ENCODE measurements around the gene RAPGEF3. TPM values are rescaled to one million over a fixed set of nuclear protein-coding genes. Genes with fewer than 3 reads are reported as not detected.

The RAPGEF3 gene
- total and polyA plus RNA-seq, 2 donors from 2014 or later: 84.3 to 179 TPM

DNA sequence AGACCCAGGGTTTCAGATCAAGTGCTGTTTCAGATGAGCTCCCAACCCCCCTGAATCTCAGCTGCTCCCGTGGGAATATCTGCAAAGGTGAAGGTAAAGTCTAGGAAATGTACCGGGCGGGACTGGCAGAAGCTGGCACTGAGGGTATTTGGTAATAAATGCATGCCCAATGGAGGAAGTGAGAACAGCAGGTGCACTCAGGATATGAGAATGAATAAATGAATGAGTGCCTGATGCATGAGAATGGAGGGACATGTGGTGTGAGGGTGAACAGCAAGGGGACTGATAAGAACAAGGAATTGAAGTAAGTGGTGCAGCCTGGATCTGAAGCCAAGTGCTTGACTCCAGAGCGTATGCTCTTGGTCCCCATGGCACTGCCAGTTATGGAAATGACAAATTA is 11.6 kb downstream of the RAPGEF3 start:
- intact Hi-C loops (cut with DNase I): no loop called here
- H3K4me1 ChIP-seq (ENCODE audit: control insufficient read depth in 2 of 3, insufficient read depth in 2 of 3, low read depth in 1 of 3, low read length in 3 of 3): peaks cover 0 to 6% (median 0%) of the 10 kb centered on the region in 3 donors
- DNase-seq (no peak), FAIRE-seq (no peak)
- H3K4me3 ChIP-seq (ENCODE audit: low read length in 3 of 3): no peak overlapping the region
- no peaks in the 10 kb centered on the region for H3K9me3 ChIP-seq (ENCODE audit: control insufficient read depth in 2 of 3, insufficient read depth in 1 of 3, low read length in 3 of 3)
- TF ChIP-seq, protein P1, sequence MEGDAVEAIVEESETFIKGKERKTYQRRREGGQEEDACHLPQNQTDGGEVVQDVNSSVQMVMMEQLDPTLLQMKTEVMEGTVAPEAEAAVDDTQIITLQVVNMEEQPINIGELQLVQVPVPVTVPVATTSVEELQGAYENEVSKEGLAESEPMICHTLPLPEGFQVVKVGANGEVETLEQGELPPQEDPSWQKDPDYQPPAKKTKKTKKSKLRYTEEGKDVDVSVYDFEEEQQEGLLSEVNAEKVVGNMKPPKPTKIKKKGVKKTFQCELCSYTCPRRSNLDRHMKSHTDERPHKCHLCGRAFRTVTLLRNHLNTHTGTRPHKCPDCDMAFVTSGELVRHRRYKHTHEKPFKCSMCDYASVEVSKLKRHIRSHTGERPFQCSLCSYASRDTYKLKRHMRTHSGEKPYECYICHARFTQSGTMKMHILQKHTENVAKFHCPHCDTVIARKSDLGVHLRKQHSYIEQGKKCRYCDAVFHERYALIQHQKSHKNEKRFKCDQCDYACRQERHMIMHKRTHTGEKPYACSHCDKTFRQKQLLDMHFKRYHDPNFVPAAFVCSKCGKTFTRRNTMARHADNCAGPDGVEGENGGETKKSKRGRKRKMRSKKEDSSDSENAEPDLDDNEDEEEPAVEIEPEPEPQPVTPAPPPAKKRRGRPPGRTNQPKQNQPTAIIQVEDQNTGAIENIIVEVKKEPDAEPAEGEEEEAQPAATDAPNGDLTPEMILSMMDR (IDR thresholded peaks at IDR 0.05; ENCODE audit: borderline replicate concordance, extremely low read depth, insufficient read depth): no peak
- H3K9ac ChIP-seq (ENCODE audit: low read length in 3 of 3): no peak overlapping the region
- no peak overlapping the region for H3K27ac ChIP-seq (ENCODE audit: low read depth in 2 of 2, low read length in 2 of 2)
- H3K27me3 ChIP-seq (ENCODE audit: control insufficient read depth, insufficient read depth, low read length): no peaks in the 10 kb centered on the region
- peaks cover 2 to 34% (median 27%) of the 10 kb centered on the region in 3 donors for H3K36me3 ChIP-seq (ENCODE audit: control insufficient read depth in 2 of 3, insufficient read depth in 3 of 3, low read length in 3 of 3)

DNA sequence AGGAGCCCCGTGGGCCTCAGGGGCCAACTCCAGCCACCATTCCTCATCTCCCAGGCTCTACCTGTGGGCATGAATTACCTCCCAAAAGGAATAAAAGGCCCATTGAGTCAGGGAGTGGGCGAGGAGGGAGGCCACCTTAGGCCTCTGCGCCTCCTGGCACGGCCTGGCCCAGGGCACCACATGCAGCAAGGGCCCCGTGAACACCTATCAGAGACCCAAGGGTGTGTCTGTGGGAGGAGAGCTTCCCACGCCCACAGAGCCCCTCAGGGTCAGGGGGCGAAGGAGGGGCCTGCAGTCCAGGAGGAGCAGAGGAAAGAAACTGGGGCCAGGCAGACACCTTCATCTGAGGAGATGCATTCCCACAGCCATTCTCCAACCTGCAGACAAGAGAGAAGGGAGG is 12.2 kb downstream of the RAPGEF3 start:
- no peak for DNase-seq
- Histone ChIP-seq H3K4me3 (ENCODE audit: low read length in 3 of 3) (no peak overlapping the region), H3K9me3 (ENCODE audit: control insufficient read depth in 2 of 3, insufficient read depth in 1 of 3, low read length in 3 of 3) (no peaks in the 10 kb centered on the region), H3K27me3 (ENCODE audit: control insufficient read depth, insufficient read depth, low read length) (no peaks in the 10 kb centered on the region), H3K4me1 (ENCODE audit: control insufficient read depth in 2 of 3, insufficient read depth in 2 of 3, low read depth in 1 of 3, low read length in 3 of 3) (peaks cover 0 to under 1% (median 0%) of the 10 kb centered on the region in 3 donors), H3K36me3 (ENCODE audit: control insufficient read depth in 2 of 3, insufficient read depth in 3 of 3, low read length in 3 of 3) (peaks cover 2 to 30% (median 26%) of the 10 kb centered on the region in 3 donors), H3K9ac (ENCODE audit: low read length in 3 of 3) (no peak overlapping the region), H3K27ac (ENCODE audit: low read depth in 2 of 2, low read length in 2 of 2) (no peak overlapping the region)
- intact Hi-C loops (cut with DNase I): no loop called here
- no peak for FAIRE-seq
- TF ChIP-seq, protein P1 (IDR thresholded peaks at IDR 0.05; ENCODE audit: borderline replicate concordance, extremely low read depth, insufficient read depth): no peak

DNA sequence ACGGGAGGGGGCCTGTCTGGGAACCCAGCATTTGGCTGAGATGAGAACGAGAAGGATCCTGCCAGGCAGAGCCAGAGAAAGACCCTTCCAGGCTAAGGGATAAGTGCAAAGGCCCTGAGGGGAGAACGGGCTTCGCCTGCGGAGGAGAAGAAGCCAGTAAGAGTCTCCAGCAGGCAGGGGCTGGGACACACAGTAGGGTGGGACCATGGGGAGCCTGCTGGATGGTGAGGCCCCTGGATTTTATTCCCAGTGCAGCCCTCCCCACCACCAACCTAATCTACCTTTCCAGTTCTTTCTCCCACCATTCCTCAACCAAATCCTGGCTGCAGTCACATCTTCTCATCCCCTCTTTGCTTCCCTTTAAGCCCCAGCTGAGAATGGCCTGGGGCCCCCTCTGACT is 12.6 kb downstream of the RAPGEF3 start:
- DNase-seq: no peak
- Histone ChIP-seq H3K4me1 (ENCODE audit: control insufficient read depth in 2 of 3, insufficient read depth in 2 of 3, low read depth in 1 of 3, low read length in 3 of 3) (no peaks in the 10 kb centered on the region), H3K9ac (ENCODE audit: low read length in 3 of 3) (no peak overlapping the region), H3K36me3 (ENCODE audit: control insufficient read depth in 2 of 3, insufficient read depth in 3 of 3, low read length in 3 of 3) (peaks cover 2 to 26% (median 24%) of the 10 kb centered on the region in 3 donors), H3K9me3 (ENCODE audit: control insufficient read depth in 2 of 3, insufficient read depth in 1 of 3, low read length in 3 of 3) (no peaks in the 10 kb centered on the region), H3K27me3 (ENCODE audit: control insufficient read depth, insufficient read depth, low read length) (no peaks in the 10 kb centered on the region), H3K4me3 (ENCODE audit: low read length in 3 of 3) (no peak overlapping the region), H3K27ac (ENCODE audit: low read depth in 2 of 2, low read length in 2 of 2) (no peak overlapping the region)
- intact Hi-C loops (cut with DNase I): no loop called here
- TF ChIP-seq, protein P1 (IDR thresholded peaks at IDR 0.05; ENCODE audit: borderline replicate concordance, extremely low read depth, insufficient read depth): no peak
- FAIRE-seq: no peak

DNA sequence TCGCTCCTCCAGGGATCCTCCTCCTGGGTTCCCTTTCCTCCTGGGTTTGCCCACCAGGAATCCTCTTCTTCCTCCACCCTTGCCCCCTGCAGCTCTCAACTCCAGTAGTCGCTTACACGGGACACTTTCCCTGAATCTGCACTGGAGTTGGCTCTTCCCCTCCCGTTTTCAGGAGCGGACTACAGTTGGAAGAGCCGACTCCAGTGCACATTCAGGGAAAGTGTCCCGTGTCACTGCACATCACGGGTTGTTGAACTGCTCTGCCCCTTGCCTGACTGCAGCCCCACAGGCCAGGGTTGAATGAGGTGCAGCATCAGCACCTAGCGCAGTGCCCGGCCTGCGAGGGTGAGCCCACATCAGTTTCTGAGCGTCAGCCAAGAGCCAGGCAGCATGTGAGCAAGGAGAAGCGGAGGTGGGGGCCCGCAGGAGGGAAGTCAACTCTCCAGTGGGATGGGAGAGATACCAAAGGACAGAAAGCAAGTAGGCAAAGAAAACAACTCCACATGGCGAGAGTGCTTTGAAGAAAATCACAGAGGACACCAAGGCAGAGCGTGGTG is 13.1 kb downstream of the RAPGEF3 start:
- TF ChIP-seq, protein P1 (IDR thresholded peaks at IDR 0.05; ENCODE audit: borderline replicate concordance, extremely low read depth, insufficient read depth): no peak
- Histone ChIP-seq H3K27ac (ENCODE audit: low read depth in 2 of 2, low read length in 2 of 2) (no peak overlapping the region), H3K4me3 (ENCODE audit: low read length in 3 of 3) (no peak overlapping the region), H3K36me3 (ENCODE audit: control insufficient read depth in 2 of 3, insufficient read depth in 3 of 3, low read length in 3 of 3) (peaks cover 2 to 22% (median 21%) of the 10 kb centered on the region in 3 donors), H3K9me3 (ENCODE audit: control insufficient read depth in 2 of 3, insufficient read depth in 1 of 3, low read length in 3 of 3) (no peaks in the 10 kb centered on the region), H3K27me3 (ENCODE audit: control insufficient read depth, insufficient read depth, low read length) (no peaks in the 10 kb centered on the region), H3K9ac (ENCODE audit: low read length in 3 of 3) (no peak overlapping the region), H3K4me1 (ENCODE audit: control insufficient read depth in 2 of 3, insufficient read depth in 2 of 3, low read depth in 1 of 3, low read length in 3 of 3) (no peaks in the 10 kb centered on the region)
- FAIRE-seq: no peak
- intact Hi-C loops (cut with DNase I): no loop called here
- no peak for DNase-seq

All from kidney (tissue), 14 donors.